OCI-LY3 (cell line): Measurements from ENCODE around the gene PRPF19.

ENCODE experiments used
- H2AFZ ChIP-seq: fragments of 200-600, 300-600 bp; shearing (Covaris generic); 2 replicates; pipeline ENCODE4 v1.6.0; 2014; ENCODE audit warnings: antibody characterized with exemption, low read depth, low read length
- H3K27ac ChIP-seq: fragments of 200-600, 300-600 bp; sonication (generic); 2 replicates; pipeline ENCODE4 v1.5.1; 2014; ENCODE audit warnings: mild to moderate bottlenecking, low read length, moderate library complexity, mixed read lengths
- H3K27me3 ChIP-seq: fragments of 200-600, 300-600 bp; sonication (generic); 2 replicates; pipeline ENCODE4 v1.6.1; 2014; ENCODE audit warnings: low read depth, low read length, mixed read lengths
- H3K36me3 ChIP-seq: fragments of 200-600, 300-600 bp; sonication (generic); replicated peaks from 2 replicates; pipeline ENCODE3; 2014; ENCODE audit warnings: low read depth, low read length, mixed read lengths
- H3K4me1 ChIP-seq: fragments of 300-600, 200-600 bp; sonication (generic); 2 replicates; pipeline ENCODE4 v1.6.1; 2014; ENCODE audit warnings: low read length, mixed read lengths
- H3K4me2 ChIP-seq: fragments of 200-600, 300-600 bp; sonication (generic); 2 replicates; pipeline ENCODE4 v1.6.1; 2014; ENCODE audit warnings: low read length, mixed read lengths
- H3K4me3 ChIP-seq: fragments of 300-600, 200-600 bp; sonication (generic); 2 replicates; pipeline ENCODE4 v1.5.1; 2014; ENCODE audit warnings: antibody characterized with exemption, mild to moderate bottlenecking, low read length, moderate library complexity
- H3K79me2 ChIP-seq: fragments of 300-600, 200-600 bp; shearing (Covaris generic); 2 replicates; pipeline ENCODE4 v1.6.1; 2014; ENCODE audit warnings: mild to moderate bottlenecking, low read length, mixed read lengths
- H3K9ac ChIP-seq: fragments of 300-600, 200-600 bp; shearing (Covaris generic); 2 replicates; pipeline ENCODE4 v1.6.0; 2014; ENCODE audit warnings: mild to moderate bottlenecking, low read length, moderate library complexity
- H3K9me3 ChIP-seq: fragments of 200-600, 300-600 bp; shearing (Covaris generic); 2 replicates; pipeline ENCODE4 v1.6.1; 2014; ENCODE audit warnings: low read length, mixed read lengths; ENCODE audit not compliant: insufficient read depth
- H4K20me1 ChIP-seq: fragments of 200-600, 300-600 bp; sonication (generic); 2 replicates; pipeline ENCODE4 v1.6.1; 2016; ENCODE audit warnings: low read length, mixed read lengths; ENCODE audit not compliant: insufficient read depth
- CTCF ChIP-seq: fragments of 200-600, 300-600 bp; sonication (generic); IDR thresholded peaks from 2 replicates; pipeline ENCODE4 v1.5.1; 2014; ENCODE audit warnings: antibody characterized with exemption, low read length, low read depth
- EZH2phosphoT487 ChIP-seq: fragments of 200-600 bp; shearing (Covaris generic); IDR thresholded peaks from 2 replicates; pipeline ENCODE4 v1.6.1; 2018; ENCODE audit warnings: antibody characterized with exemption, mixed run types, low read depth

Gene PRPF19

GRCh38 chr11:60862171-60862570, 44.2 kb downstream of the PRPF19 start:
- H4K20me1 ChIP-seq: no peaks in the 10 kb centered on the region
- no peak for TF ChIP-seq EZH2phosphoT487
- TF ChIP-seq CTCF: no peak
- H3K4me1 ChIP-seq: peaks cover 9% of the 10 kb centered on the region
- H3K4me3 ChIP-seq: no peak overlapping the region
- H3K27ac ChIP-seq: no peak overlapping the region
- H3K36me3 ChIP-seq: no peaks in the 10 kb centered on the region
- no peaks in the 10 kb centered on the region for H3K27me3 ChIP-seq
- no peaks in the 10 kb centered on the region for H3K79me2 ChIP-seq
- no peak overlapping the region for H3K4me2 ChIP-seq
- H3K9me3 ChIP-seq: no peaks in the 10 kb centered on the region
- H2AFZ ChIP-seq: no peak overlapping the region
- H3K9ac ChIP-seq: no peak overlapping the region

DNA sequence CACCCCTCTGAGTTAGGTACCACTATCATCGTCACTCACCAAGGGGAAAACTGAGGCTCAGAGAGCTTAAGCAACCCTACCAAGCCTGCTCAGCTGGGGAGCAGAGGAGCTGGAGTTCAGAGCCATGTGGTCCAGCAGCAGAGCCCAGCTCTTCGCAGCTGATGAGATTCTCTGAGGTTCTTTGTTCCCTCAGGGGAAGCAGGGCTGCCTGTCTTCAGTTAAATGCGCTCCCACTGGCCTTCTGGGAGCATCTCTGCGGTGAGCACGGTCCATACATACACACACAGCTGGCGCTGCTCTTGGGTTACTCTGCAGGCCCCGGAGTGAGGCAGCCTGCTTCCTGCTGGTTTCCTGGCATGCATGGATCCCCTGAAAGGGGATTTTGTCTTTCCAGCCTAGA, 45.4 kb downstream of the PRPF19 start:
- Histone ChIP-seq H3K36me3 (no peaks in the 10 kb centered on the region), H3K79me2 (no peaks in the 10 kb centered on the region), H3K9me3 (no peaks in the 10 kb centered on the region), H3K27ac (no peak overlapping the region), H3K27me3 (no peaks in the 10 kb centered on the region), H3K9ac (no peak overlapping the region), H3K4me1 (peaks cover 9% of the 10 kb centered on the region), H2AFZ (no peak overlapping the region), H3K4me3 (no peak overlapping the region), H4K20me1 (no peaks in the 10 kb centered on the region), H3K4me2 (no peak overlapping the region)
- TF ChIP-seq CTCF (no peak), EZH2phosphoT487 (no peak)

GRCh38 chr11:60859616-60860250, 46.7 kb downstream of the PRPF19 start:
- Histone ChIP-seq H2AFZ (no peak overlapping the region), H3K4me1 (peaks cover 9% of the 10 kb centered on the region), H3K9me3 (no peaks in the 10 kb centered on the region), H3K27me3 (no peaks in the 10 kb centered on the region), H4K20me1 (no peaks in the 10 kb centered on the region), H3K4me3 (no peak overlapping the region), H3K9ac (no peak overlapping the region), H3K4me2 (no peak overlapping the region), H3K79me2 (no peaks in the 10 kb centered on the region), H3K36me3 (no peaks in the 10 kb centered on the region), H3K27ac (no peak overlapping the region)
- TF ChIP-seq EZH2phosphoT487 (no peak), CTCF (no peak)

DNA sequence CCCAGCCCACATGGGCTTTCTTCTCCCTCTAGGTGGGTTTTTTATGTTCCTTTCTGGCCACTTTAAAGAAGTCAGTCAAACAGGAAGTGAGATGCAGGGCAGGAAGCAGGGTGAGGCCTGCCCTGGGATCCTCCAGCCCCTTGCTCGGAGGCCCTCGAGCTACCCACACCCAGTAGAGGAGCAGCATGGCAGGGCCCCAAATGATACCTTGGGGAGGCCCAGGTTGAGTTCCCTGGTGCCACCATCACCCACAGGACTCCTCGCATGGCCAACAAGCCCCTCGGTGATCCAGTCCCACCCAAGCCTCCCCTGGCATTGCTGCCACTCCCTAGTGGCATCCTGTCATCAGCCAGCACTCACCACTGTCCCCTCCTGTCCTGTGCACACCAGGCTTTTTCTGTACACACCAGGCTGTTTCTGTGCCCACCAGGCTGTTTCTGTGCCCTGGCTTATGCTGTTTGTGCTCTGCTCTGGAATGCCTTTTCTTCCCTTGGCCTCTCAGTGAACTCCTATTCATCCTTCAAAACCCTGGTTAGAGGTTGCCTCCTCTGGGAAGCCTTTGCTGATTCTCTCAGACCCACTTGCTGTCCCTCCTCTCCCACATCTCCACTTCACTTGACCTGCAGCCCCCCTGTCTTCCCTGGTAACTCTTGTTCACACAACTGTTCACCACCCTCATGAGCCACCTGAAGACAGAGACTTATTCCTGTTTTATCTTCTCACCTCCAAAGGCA, 47.5 kb downstream of the PRPF19 start:
- Histone ChIP-seq H3K9me3 (no peaks in the 10 kb centered on the region), H3K4me1 (peaks cover 9% of the 10 kb centered on the region), H4K20me1 (no peaks in the 10 kb centered on the region), H3K27me3 (no peaks in the 10 kb centered on the region), H2AFZ (peak overlapping the region; percentile 46; the same call in 1 of the 2 replicates), H3K9ac (no peak overlapping the region), H3K27ac (no peak overlapping the region), H3K36me3 (no peaks in the 10 kb centered on the region), H3K4me2 (no peak overlapping the region; the same call in 1 of the 2 replicates), H3K79me2 (no peaks in the 10 kb centered on the region), H3K4me3 (no peak overlapping the region)
- TF ChIP-seq EZH2phosphoT487: no peak
